ENCODE data around the gene NLRP6. TPM values are rescaled to one million over a fixed set of nuclear protein-coding genes. Genes with fewer than 3 reads are reported as not detected.

Gene NLRP6
- total RNA-seq, 1 experiment from 2014 or later, result not detected

- Histone ChIP-seq H3K4me1 (ENCODE audit: insufficient read depth, low read length) (peaks cover 11% of the 10 kb centered on the region; the same call in 1 of the 2 replicates), H3K23me2 (ENCODE audit: insufficient read length, low read depth, low read length, poor library complexity, severe bottlenecking) (no peaks in the 10 kb centered on the region), H3K4me2 (ENCODE audit: insufficient read depth, insufficient read length, low read length) (no peak overlapping the region), H3K27ac (ENCODE audit: insufficient read length, low read depth, low read length) (no peak overlapping the region), H3K14ac (ENCODE audit: insufficient read depth, low read length) (no peak overlapping the region), H2AFZ (ENCODE audit: low read length) (no peak overlapping the region), H3K56ac (ENCODE audit: insufficient read length, low read depth, low read length) (no peak overlapping the region), H3K18ac (ENCODE audit: insufficient read length, low read depth, low read length) (no peak overlapping the region), H3K79me1 (ENCODE audit: insufficient read depth, low read depth, low read length, poor library complexity, severe bottlenecking) (no peaks in the 10 kb centered on the region), H2BK120ac (ENCODE audit: low read depth, low read length, poor library complexity, severe bottlenecking) (no peak overlapping the region), H4K91ac (ENCODE audit: insufficient read length, low read depth, low read length) (no peak overlapping the region), H3T11ph (ENCODE audit: low read length) (no peak overlapping the region), H2BK12ac (ENCODE audit: insufficient read length, low read depth, low read length) (no peak overlapping the region), H3K4ac (ENCODE audit: low read depth, low read length) (no peak overlapping the region), H4K8ac (replicated peaks; ENCODE audit: insufficient read length, low read depth, low read length) (no peak overlapping the region), H3K23ac (ENCODE audit: insufficient read length, low read depth, low read length) (no peak overlapping the region), H3K79me2 (ENCODE audit: insufficient read depth, low read length) (no peaks in the 10 kb centered on the region), H3K9me3 (ENCODE audit: control insufficient read depth, low read depth, low read length) (no peaks in the 10 kb centered on the region), H2BK15ac (ENCODE audit: low read depth, low read length) (no peak overlapping the region), H2AK5ac (ENCODE audit: insufficient read length, low read length) (no peak overlapping the region), H2BK20ac (ENCODE audit: low read depth, low read length, poor library complexity, severe bottlenecking) (no peak overlapping the region), H4K5ac (ENCODE audit: insufficient read length, low read depth, low read length) (no peak overlapping the region), H4K20me1 (ENCODE audit: control insufficient read depth, insufficient read depth, insufficient read length) (no peaks in the 10 kb centered on the region), H2BK5ac (ENCODE audit: insufficient read length, low read length) (no peak overlapping the region), H3K9ac (ENCODE audit: extremely low read depth, insufficient read length, low read length) (no peak overlapping the region), H3K27me3 (ENCODE audit: insufficient read depth, low read length) (no peaks in the 10 kb centered on the region)
- Mint-ChIP-seq H3K27ac (no peak overlapping the region; a peak in 1 of 7 replicates), H3K9me3 (peaks cover 21 to 25% of the 10 kb centered on the region in 2 experiments), H3K4me3 (no peak overlapping the region), H3K4me1 (peaks cover 33 to 41% of the 10 kb centered on the region in 2 experiments), H3K36me3 (ENCODE audit: insufficient read depth in 1 of 3, low read depth in 3 of 3) (peaks cover 4 to 38% (median 11%) of the 10 kb centered on the region in 3 experiments; a peak in 6 of 7 replicates), H3K27me3 (ENCODE audit: low read depth) (peaks cover 3% of the 10 kb centered on the region)
- DNase-seq, result peak; percentile 27
- WGBS (ENCODE audit: extremely low coverage, insufficient read length, low lambda C conversion rate), result no CpG with 5 or more reads among the region's 19 CpGs
- no peak for TF ChIP-seq CTCF (conservative IDR thresholded peaks at IDR 0.05)
Measured at GRCh38 chr11:331358-332060, 53.3 kb downstream of the NLRP6 start.

All from H9 (cell line).